ENCODE data around the gene PRRC2B.

PRRC2B gene

GRCh38 chr9:131478911-131479310, 85.0 kb downstream of the PRRC2B start:
- H3K27ac ChIP-seq: peak overlapping the region; percentile 63
- no peak for TF ChIP-seq CTCF (conservative IDR thresholded peaks at IDR 0.05)

GRCh38 chr9:131480258-131480657, 86.4 kb downstream of the PRRC2B start:
- H3K27ac ChIP-seq: peak overlapping the region; percentile 63
- TF ChIP-seq CTCF (conservative IDR thresholded peaks at IDR 0.05): no peak

GRCh38 chr9:131481441-131482342, 87.8 kb downstream of the PRRC2B start:
- peak overlapping the region; percentile 63 for H3K27ac ChIP-seq
- no peak for TF ChIP-seq CTCF (conservative IDR thresholded peaks at IDR 0.05)

GRCh38 chr9:131482343-131483006, 88.6 kb downstream of the PRRC2B start:
- H3K27ac ChIP-seq: peak overlapping the region; percentile 63
- no peak for TF ChIP-seq CTCF (conservative IDR thresholded peaks at IDR 0.05)

GRCh38 chr9:131483319-131484050, 89.6 kb downstream of the PRRC2B start:
- TF ChIP-seq CTCF (conservative IDR thresholded peaks at IDR 0.05): no peak
- peak overlapping the region; percentile 63 for H3K27ac ChIP-seq

GRCh38 chr9:131484051-131484445, 90.2 kb downstream of the PRRC2B start:
- TF ChIP-seq CTCF (conservative IDR thresholded peaks at IDR 0.05): no peak
- peak overlapping the region; percentile 63; the same call in 1 of the 2 replicates for H3K27ac ChIP-seq
